MV-4-11 (cell line): ENCODE measurements around the gene METTL16.
"Not testable (repeated sequence)": the region's sequence is repeated elsewhere in the genome, so short reads cannot be mapped to it uniquely, and the experiment has no call there.

Experiments
- DNase-seq: peaks from one replicate; lab custom pipeline; 2025; lab: John Stamatoyannopoulos, UW

Gene METTL16

GRCh38 chr17:2502871-2503580, 8.7 kb downstream of the METTL16 start:
- DNase-seq, result peak; percentile 19

- DNase-seq, result no peak
Measured at GRCh38 chr17:2500446-2500845, 11.2 kb downstream of the METTL16 start.

GRCh38 chr17:2489286-2489685, 22.4 kb downstream of the METTL16 start:
- DNase-seq, result not testable (repeated sequence)

- no peak for DNase-seq
Measured at GRCh38 chr17:2487306-2487705, 24.4 kb downstream of the METTL16 start.

- not testable (repeated sequence) for DNase-seq
Measured at GRCh38 chr17:2486709-2487108, 25.0 kb downstream of the METTL16 start.

GRCh38 chr17:2485970-2486369, 25.7 kb downstream of the METTL16 start:
- no peak for DNase-seq

- no peak for DNase-seq
Measured at GRCh38 chr17:2485543-2485942, 26.1 kb downstream of the METTL16 start.

- DNase-seq, result no peak
Measured at GRCh38 chr17:2484876-2485275, 26.8 kb downstream of the METTL16 start.

- no peak for DNase-seq
Measured at GRCh38 chr17:2483084-2483483, 28.6 kb downstream of the METTL16 start.

GRCh38 chr17:2482218-2482617, 29.5 kb downstream of the METTL16 start:
- DNase-seq, result no peak

GRCh38 chr17:2481760-2482159, 29.9 kb downstream of the METTL16 start:
- DNase-seq, result no peak

- DNase-seq, result peak; percentile 46
Measured at GRCh38 chr17:2478458-2478857, 33.2 kb downstream of the METTL16 start.

- no peak for DNase-seq
Measured at GRCh38 chr17:2475056-2475455, 36.6 kb downstream of the METTL16 start.

- DNase-seq, result no peak
Measured at GRCh38 chr17:2474371-2474770, 37.3 kb downstream of the METTL16 start.

GRCh38 chr17:2468270-2468669, 43.4 kb downstream of the METTL16 start:
- DNase-seq, result no peak

- DNase-seq, result no peak
Measured at GRCh38 chr17:2466931-2467330, 44.8 kb downstream of the METTL16 start.

GRCh38 chr17:2462481-2462880, 49.2 kb downstream of the METTL16 start:
- no peak for DNase-seq

- DNase-seq, result no peak
Measured at GRCh38 chr17:2459917-2460271, 51.8 kb downstream of the METTL16 start.

GRCh38 chr17:2457913-2458312, 53.8 kb downstream of the METTL16 start:
- DNase-seq, result no peak

GRCh38 chr17:2456475-2456874, 55.2 kb downstream of the METTL16 start:
- no peak for DNase-seq

- no peak for DNase-seq
Measured at GRCh38 chr17:2455956-2456355, 55.7 kb downstream of the METTL16 start.

GRCh38 chr17:2453866-2454265, 57.8 kb downstream of the METTL16 start:
- no peak for DNase-seq

- no peak for DNase-seq
Measured at GRCh38 chr17:2453325-2453724, 58.4 kb downstream of the METTL16 start.

GRCh38 chr17:2452216-2452750, 59.4 kb downstream of the METTL16 start:
- DNase-seq, result peak; percentile 6
